ENCODE measurements around the gene PPP6R1.
"Not testable (repeated sequence)": the region's sequence is repeated elsewhere in the genome, so short reads cannot be mapped to it uniquely, and the experiment has no call there.

Gene PPP6R1

DNA sequence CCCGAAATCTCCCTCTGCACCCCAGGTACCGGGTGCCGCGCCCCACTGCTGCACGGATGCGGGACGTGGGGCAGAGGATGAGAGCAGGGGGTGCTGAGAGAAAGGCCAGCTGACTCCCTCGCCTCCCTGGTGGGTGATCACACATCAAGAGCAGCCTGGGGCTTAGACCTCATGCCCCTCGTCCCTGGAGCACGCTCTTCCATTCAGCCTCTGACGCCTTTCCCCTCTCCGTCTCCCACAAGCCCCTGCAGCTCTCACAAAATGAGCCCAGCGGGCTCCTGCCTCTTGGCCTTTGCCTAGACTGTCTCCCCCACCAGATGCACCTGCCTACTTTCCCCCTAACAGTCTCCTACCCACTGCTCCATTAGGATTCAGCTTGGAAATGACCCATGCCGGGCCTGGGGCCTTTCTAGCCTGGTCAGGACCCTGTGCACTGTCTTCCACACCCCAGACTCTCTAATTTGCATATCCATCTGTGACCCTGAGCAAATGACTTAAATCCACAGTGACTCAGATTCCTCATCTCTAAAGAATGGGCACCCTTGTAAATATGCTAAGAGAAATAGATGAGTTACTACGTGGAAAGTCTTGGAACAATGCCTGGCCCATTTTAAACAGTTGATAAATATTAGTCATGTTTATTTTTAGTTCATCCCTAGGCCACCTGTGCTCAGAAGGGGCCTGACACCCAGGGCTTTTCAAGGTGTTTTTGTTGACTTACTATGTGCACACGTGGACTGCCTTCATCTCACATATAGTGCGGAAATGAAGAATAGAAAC lies 48.9 kb downstream of the PPP6R1 start:
- no peak for TF ChIP-seq CTCF (IDR thresholded peaks at IDR 0.05; ENCODE audit: extremely low read depth, missing control alignments)
- DNase-seq (ENCODE audit: low spot score): no peak

DNA sequence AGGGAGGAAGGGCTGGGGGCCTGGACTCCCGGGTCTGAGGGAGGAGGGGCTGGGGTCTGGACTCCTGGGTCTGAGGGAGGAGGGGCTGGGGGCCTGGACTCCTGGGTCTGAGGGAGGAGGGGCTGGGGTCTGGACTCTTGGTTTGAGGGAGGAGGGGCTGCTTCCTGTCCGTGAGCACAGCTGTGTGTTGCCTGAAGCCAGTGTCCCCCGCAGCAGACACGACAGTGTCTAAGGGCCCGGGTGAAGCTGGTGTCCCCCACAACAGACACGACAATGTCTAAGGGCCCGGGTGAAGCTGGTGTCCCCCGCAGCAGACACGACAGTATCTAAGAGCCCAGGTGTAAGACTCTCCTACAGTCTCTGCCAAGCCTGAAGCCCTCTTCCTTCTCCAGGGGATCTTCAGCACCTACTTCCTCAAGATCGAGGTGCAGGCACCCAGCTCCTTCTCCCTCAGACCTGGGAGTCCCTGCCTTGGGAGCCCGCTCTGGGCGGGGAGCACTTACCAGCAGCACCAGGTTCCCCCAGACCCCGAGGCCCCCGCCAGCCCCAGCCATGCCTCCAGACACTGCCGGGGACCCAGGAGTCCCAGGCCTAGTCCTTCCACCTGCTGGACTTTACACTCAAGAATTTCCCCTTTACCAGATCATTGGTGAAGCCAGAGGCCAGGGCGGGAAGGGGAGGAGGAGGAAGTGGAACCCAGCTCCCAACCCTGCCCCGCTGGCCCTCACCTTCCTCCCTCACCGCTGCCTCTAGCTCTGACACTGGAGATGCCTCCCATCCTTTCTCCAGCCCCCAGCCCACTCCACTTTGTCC lies 49.7 kb downstream of the PPP6R1 start, which contains the start of gene PTPRH:
TSS of gene PTPRH (minus strand) at position 622 of the 813 bp plus-strand sequence. CDS start at position 554, 68 bp downstream.
- DNase-seq (ENCODE audit: low spot score): no peak

GRCh38 chr19:55206664-55207500 lies 51.9 kb downstream of the PPP6R1 start:
- no peak for TF ChIP-seq CTCF (IDR thresholded peaks at IDR 0.05; ENCODE audit: extremely low read depth, missing control alignments)
- DNase-seq (ENCODE audit: low spot score): peak; percentile 41

More for the DNA sequence above, 49.7 kb downstream of the PPP6R1 start, which contains the start of gene PTPRH:
- no peak for TF ChIP-seq CTCF (IDR thresholded peaks at IDR 0.05; ENCODE audit: extremely low read depth, missing control alignments)

DNA sequence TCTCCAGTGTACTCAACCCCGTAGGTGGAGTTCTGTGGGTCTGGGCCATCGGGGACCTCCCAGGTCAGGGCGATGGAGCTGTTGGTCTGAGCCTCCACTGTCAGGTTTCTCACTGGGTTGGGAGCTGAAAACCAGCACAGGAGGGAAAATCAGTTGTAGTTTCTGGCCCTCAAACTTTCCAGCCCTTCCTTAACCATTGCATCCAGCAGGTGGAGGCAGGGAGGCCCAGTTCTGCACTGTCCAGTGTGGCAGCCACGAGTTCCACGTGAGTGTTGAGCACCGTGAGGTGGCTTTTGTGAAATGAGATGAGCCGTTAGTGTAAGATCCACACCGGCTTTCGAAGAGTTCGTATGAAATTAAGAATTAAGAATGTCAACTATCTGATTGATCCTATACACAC lies 56.6 kb downstream of the PPP6R1 start:
- DNase-seq (ENCODE audit: low spot score): not testable (repeated sequence)

DNA sequence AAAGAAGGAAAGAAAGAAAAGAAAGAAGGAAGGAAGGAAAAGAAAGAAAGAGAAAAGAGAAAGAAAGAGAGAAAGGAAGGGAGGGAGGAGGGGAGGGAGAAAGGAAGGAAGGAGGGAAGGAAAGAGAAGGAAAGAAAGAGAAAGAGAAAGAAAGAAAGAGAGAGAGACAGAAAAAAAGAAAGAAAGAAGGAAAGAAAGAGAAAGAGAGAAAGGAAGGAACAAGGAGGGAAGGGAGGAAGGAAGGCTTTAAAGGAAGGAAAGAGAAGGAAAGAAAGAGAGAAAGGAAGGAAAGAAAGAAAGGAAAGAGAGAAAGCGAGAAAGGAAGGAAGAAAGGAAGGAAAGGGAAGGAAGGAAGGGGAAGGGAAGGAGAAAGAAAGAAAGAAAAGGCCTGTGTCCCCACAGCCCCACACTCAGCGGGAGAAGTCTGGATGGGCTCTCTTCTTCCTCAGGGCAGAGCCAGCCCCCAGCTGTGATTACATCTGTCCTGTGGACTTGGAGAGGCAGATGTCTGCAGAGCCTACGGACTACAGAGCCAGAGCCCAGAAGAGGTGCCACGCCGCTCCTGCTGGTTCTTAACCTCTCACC lies 59.1 kb downstream of the PPP6R1 start:
- TF ChIP-seq CTCF (IDR thresholded peaks at IDR 0.05; ENCODE audit: extremely low read depth, missing control alignments): no peak
- no peak for DNase-seq (ENCODE audit: low spot score)

GRCh38 chr19:55198651-55199050 lies 60.2 kb downstream of the PPP6R1 start:
- no peak for DNase-seq (ENCODE audit: low spot score)
- no peak for TF ChIP-seq CTCF (IDR thresholded peaks at IDR 0.05; ENCODE audit: extremely low read depth, missing control alignments)

DNA sequence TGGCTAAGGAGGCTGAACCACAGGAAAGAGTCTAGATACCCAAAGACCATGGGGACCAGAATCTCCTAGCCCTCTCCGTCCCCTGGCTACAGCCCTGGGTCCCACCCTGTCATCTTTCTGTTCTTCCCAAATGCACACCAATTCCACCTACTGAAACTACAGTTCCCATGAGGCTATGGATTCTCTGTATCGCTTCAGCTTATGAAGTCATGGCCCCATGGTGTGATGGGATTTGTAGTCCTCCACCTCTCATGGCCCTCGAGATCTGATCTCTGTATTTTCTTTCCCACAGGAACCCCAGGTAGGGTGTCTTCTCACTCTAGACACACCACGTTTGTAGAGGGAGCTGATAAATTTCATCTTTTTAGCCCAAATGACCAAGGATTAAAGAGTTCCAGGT lies 61.3 kb downstream of the PPP6R1 start:
- no peak for DNase-seq (ENCODE audit: low spot score)
- TF ChIP-seq CTCF (IDR thresholded peaks at IDR 0.05; ENCODE audit: extremely low read depth, missing control alignments): no peak
